GM18868 (cell line): ENCODE results near the gene SLC5A5.

Experiments used
- ATAC-seq: cut with Tn5 transposase; IDR thresholded peaks from one replicate; pipeline ENCODE4 v1.9.1; 2021; ENCODE audit warnings: mild to moderate bottlenecking, moderate library complexity; ENCODE audit not compliant: unreplicated experiment

The SLC5A5 gene

DNA sequence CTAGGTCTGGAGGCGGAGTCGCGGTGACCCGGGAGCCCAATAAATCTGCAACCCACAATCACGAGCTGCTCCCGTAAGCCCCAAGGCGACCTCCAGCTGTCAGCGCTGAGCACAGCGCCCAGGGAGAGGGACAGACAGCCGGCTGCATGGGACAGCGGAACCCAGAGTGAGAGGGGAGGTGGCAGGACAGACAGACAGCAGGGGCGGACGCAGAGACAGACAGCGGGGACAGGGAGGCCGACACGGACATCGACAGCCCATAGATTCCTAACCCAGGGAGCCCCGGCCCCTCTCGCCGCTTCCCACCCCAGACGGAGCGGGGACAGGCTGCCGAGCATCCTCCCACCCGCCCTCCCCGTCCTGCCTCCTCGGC is at the start of gene SLC5A5:
Gene SLC5A5, plus strand, starts transcription at position 68 of the 373 bp plus-strand sequence. CDS start 375 bp downstream, outside the sequence.
- ATAC-seq, result no peak

DNA sequence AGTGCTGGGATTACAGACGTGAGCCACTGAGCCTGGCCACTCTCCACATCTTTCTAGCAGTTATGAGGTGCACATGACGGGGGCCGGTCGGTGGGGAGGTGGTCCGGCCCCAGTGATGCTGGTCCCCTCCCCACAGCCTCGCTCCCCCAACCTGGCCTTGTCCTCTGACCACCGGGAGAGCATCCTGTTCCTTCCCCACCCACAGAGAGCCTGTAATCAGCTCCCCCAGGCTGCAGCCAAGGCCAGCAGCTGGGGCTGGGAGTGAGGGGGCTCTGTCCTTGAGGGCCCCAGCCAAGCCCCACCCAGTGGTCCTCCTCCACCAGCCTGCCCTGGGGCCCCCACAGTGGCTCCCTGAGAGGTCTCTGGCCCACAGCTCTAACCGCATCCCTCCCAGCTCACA is 47.4 kb upstream of the SLC5A5 start:
- no peak for ATAC-seq

- no peak for ATAC-seq
Observed at GRCh38 chr19:17826508-17827056, 45.2 kb upstream of the SLC5A5 start.

GRCh38 chr19:17829855-17830566 is 41.7 kb upstream of the SLC5A5 start:
- no peak for ATAC-seq

DNA sequence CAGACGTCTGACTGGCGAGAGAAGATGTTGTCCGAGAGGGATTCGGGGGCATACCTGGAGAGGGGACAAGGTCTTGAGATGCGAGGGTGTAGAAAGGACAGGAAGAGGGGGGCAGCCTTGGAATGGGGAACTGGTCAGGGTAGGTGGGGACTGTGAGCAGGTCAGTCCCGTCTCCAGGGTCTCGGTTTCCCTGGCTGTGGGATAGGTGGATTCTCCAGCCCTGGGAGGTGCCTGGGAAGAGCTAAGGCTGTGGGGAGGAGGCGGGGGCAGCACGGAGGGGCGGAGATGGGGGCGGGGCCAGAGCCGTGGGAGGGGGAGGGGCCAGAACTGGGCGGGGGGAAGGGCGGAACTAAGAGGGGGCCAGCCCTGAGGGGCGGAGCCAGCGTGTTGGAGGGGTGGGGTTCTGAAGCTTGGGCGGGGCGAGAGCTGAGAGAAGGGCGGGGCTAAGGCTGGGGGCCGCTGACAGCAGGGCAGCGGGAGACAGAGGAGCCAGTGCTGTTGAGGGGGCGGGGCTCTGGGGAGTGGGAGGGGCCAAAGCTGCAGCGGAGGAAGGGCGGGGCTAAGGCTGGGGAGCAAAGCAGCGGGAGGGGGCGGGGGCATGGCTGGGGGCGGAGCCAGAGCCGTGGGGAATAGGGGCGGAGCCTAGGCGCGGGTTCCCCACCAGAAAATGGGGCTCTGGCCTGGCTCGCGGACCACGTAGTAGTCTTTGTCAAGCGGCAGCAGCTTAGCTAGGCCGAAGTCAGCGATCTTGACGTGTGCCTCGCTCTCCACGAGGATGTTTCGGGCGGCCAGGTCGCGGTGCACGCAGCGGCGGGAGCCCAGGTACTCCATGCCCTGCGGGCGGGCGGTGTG is 41.0 kb upstream of the SLC5A5 start:
- no peak for ATAC-seq

DNA sequence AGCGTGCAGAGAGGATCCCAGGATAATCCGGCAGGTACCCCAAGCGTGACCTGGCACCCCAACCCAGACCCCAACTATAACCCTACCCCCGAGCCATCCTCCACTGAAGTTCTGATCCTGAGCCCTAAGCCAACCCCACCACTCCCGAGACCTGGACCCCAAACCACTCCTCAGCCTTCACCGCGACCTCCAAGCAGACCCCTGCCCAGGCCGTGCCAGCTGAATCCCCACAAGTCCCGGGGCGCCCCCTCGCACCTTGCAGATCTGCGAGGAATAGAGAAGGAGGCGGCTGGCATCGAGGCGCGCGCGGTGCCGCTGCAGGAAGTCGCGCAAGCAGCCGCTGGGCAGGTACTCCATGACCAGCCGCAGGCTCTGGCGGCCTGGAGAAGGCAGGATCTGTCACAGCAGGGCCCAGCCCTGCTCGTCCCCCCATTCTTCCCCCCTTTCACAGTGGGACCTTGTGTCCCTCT is 40.3 kb upstream of the SLC5A5 start:
- no peak for ATAC-seq

DNA sequence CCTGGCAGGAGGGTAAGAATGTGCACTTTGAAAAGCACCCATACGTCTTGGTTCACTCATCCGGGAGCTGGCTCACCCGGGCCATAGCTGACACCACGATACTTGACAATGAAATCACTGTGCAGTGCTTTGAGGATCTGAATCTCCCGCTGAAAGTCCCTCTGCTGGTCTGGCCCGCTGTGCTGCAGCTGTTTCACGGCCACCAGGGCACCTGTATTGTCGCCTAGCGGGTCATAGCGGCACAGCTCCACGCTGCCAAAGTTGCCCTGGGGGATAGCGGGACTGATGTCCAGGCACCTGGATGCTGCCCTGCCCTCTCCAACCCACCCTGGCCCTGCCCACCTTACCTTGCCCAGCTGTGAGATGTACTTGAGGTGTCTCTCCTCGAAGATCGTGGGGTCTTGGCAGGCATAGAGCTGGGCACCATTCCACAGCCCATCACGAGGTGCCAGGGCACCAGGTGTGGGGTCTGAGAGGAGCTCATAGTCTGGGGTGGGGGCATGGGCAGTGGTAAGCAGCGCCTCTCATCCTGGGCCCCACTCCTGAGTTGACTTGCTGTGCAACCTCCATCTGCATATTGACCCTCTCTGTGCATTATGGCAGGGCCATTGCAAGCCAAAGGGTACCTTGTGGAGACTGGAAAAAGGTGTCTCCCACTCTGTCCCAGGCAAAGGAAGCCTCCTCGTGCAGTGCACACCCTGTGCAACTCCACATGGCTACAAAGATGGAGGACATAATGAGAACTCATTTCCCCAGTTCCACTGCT is 39.1 kb upstream of the SLC5A5 start:
- no peak for ATAC-seq

DNA sequence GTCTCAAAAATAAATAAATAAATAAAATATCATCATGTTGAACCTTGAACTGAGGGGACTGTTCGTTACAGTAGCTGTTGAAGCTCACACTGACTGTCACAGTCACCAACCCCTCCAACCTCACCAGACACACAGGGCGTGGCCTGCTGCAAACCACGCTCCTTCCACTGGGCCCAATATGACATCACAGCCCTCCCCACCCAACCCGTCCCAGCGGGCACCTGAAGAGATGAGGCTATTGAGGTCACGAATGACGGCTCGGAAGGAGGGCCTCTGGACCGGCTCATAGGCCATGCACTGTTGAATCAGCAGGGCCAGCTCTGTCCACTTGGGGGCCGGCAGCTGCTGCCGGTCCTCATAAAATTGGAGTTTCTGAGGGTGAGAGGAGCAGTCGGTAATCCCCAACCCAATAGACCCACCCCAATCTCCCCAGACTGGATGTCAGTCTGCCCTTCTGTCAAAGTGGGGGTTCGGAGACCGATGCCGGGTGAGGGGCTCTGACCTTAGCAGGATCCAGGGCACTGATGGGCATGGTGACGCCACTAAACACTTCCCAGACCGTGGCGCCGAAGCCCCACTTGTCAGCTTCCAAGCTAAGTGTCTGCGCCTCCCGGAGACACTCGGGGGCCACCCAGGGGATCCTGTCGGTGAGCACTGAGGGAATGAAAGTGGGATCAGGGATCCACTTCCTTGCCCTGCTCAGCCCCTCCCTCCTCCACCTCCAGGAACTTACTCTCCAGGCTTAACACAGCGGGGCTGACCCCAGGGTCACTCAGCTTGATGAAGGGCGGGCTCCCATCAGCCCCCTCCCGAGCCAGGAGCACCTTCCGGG is 37.2 kb upstream of the SLC5A5 start:
- ATAC-seq, result no peak

- no peak for ATAC-seq
Observed at GRCh38 chr19:17835182-17836006, 36.4 kb upstream of the SLC5A5 start.

DNA sequence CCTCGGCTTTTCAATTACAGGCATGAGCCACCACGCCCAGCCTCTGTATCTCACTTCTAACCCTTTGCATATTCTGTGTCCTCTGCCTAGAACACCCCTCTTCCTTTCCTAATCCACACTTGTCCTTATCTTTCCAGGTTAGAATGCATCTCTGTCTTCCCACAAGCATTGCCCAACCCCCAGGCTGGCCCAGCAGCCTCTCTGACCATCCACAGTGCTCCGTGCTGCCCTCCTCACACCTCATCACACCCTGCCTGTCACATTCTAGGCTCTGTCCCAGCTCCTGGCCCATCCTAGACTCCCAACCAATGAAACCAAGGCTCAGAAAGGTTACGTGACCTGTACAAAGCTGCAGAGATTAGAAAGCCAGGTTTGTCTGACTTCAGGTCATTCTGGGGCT is 35.2 kb upstream of the SLC5A5 start:
- no peak for ATAC-seq

DNA sequence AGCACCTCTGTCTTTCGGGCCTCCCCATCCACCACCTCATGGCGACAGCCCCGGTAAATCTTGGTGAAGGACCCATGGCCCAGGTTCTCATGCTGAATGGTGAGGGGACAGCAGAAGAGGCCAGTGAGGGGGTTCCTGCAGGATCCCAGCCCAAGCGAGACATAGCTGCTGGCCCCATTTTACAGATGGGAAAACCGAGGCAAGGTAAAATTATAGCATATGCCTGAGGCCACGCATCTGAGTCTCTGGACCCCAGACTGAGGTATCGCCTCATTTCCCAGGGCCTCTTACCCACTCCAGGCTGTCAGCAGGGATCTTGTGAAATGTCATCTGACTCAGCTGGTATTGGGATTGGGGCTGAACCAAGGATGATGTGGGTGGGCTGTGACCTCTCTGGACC is 33.8 kb upstream of the SLC5A5 start:
- ATAC-seq, result no peak

DNA sequence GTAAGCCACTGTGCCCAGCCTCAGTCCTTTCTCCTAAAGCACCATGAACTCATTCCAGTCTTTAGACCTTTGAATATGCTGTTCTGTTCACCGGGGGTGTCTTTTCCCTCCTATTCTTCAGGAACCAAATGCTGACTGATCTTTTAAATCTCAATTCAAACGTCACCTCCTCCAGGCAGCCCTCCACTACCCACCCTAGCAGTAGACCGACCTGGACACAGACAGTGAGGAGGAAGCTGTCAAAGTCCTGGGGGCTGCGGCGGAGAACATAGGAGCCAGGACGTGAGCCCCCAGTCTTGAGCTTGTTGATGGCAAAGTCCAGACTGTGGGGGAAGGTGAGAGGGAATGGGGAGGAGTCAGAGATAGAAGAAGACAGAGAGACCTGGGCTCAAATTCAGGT is 31.7 kb upstream of the SLC5A5 start:
- ATAC-seq, result no peak

- no peak for ATAC-seq
Observed at GRCh38 chr19:17841371-17841809, 30.4 kb upstream of the SLC5A5 start.

DNA sequence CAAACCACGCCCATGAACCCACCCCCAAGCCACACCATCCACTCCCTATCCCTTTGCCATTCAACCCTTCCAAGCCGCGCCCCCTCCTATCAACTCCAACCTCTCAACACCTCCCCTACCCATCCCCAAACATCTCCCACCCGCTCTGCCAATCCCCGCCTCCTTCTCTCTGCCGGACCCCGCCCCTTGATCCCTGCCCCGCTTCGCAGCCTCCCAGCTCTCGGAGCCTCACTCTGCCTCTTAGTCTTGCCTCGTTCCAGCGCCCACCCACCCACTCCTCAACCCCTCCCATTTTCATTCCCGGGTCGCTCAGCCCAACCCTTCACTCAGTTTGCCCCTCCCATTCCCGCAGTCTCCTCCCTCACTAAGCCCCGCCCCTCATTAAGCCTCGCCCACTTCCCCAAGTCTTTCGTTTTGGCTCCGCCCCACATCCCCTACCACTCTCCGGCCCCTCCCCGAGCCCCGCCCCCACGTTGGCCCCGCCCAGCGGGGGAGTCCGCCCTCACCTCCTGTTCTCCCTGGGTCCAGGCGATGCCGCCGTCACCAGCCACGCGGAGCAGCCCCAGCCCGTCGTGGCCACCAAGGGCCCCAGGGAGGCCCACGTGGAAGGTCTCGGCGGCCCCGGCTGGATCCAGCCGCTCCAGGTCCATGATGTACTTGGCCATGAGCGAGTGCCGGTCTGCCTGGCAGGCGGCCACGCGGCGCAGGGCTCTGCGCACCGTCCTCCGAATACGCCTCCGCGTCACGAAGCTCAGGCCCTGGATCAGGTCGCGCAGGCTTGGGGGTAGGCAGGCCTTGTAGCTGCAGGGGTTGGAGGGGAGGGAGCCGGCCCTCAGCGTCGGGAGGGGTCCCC is 29.7 kb upstream of the SLC5A5 start:
- ATAC-seq, result no peak

DNA sequence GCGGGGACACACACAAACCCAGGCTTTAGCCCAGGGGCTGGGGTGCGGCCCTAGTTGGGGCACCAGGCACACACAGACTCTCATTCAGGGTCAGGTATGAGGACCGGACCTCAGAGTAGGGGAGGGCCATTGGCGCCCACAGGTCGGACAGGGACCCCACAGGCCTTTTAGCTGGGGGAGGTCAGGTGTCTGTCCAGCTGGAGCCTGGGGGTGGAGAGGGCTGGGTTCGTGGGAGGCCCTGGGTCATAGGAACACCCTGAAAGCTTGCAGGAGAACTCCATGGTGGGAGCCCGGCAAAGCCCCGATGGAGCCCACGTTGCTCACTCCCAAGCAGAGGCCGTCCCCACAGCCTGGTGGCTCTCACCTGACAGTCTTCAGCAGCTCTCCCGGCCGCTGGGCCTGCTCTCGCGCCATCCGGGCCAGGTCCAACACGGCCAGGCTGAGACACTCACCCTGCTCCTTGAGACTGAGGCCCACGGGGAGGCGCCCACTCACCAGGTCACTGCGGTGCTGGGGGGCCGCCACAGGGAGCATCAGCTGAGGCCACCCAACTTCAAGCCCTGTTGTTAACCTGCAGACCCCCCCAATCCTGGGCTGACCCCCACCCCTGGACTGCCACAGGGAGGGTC is 29.0 kb upstream of the SLC5A5 start:
- ATAC-seq, result no peak

- ATAC-seq, result no peak
Observed at GRCh38 chr19:17843292-17843827, 28.4 kb upstream of the SLC5A5 start.

DNA sequence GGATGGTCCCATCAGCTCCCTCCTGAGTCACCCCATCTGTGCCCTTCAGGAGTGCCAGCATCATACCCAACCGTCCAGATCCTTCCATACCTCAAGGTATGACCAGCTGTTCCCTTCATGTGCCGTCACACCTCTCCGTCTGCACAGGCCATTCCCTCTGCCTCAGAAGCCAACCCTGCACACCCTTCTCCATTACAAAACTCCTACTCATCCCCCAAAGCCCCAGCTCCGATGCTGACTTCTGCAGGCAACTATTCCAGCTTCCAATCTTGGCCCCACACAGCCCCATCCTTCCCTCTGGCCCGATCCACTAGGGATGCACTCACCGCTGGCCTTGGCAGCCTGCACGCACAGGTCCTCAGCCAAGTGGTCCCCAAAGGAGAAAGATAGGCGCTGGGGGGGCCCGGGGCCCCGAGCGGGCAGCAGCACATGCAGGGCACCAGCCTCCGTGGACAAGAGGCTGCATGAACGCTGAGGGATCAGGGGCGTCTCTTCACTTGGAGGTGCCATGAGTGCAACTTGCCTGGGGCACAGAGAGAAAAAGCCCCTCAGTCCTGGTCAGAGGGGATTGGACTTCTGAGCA is 27.7 kb upstream of the SLC5A5 start:
- no peak for ATAC-seq
